SU-DHL-6 (cell line): Measurements from ENCODE around the gene OR8B3.

ENCODE experiments used
- H2AFZ ChIP-seq: fragments of 200-600 bp; sonication (generic); 2 replicates; pipeline ENCODE4 v1.6.1; 2014; ENCODE audit warnings: low read depth, mild to moderate bottlenecking, moderate library complexity, mixed read lengths, antibody characterized with exemption, low read length; ENCODE audit not compliant: severe bottlenecking
- H3F3A ChIP-seq: fragments of 200-600 bp; shearing (Covaris generic); 2 replicates; pipeline ENCODE4 v1.6.0; 2016; ENCODE audit warnings: antibody characterized with exemption, mild to moderate bottlenecking; ENCODE audit not compliant: insufficient read depth
- H3K27ac ChIP-seq: fragments of 200-600 bp; sonication (generic); 2 replicates; pipeline ENCODE4 v1.5.1; 2016; ENCODE audit warnings: low read depth, mild to moderate bottlenecking, low read length, moderate library complexity, mixed read lengths
- H3K27me3 ChIP-seq: fragments of 200-600 bp; sonication (generic), shearing (Covaris generic); 2 replicates; pipeline ENCODE4 v1.6.0; 2014; ENCODE audit warnings: mild to moderate bottlenecking, low read length
- H3K36me3 ChIP-seq: fragments of 200-600 bp; sonication (generic); 2 replicates; pipeline ENCODE4 v1.6.1; 2014; ENCODE audit warnings: mild to moderate bottlenecking, low read length, mixed read lengths
- H3K4me2 ChIP-seq: fragments of 300-600, 200-600 bp; shearing (Covaris generic), sonication (generic); 2 replicates; pipeline ENCODE4 v1.6.0; 2014; ENCODE audit warnings: low read length, low read depth, mild to moderate bottlenecking; ENCODE audit not compliant: poor library complexity, severe bottlenecking
- H3K4me3 ChIP-seq: fragments of 200-600 bp; sonication (generic); 2 replicates; pipeline ENCODE4 v1.5.1; 2014; ENCODE audit warnings: antibody characterized with exemption, low read length, mild to moderate bottlenecking, mixed read lengths; ENCODE audit not compliant: insufficient read depth, poor library complexity, severe bottlenecking
- H3K79me2 ChIP-seq: fragments of 200-600 bp; sonication (generic); 2 replicates; pipeline ENCODE4 v1.6.1; 2014; ENCODE audit warnings: mild to moderate bottlenecking, low read length, moderate library complexity; ENCODE audit not compliant: insufficient read depth
- H3K9ac ChIP-seq: fragments of 200-600 bp; sonication (generic); 2 replicates; pipeline ENCODE4 v1.7.0; 2014; ENCODE audit warnings: mild to moderate bottlenecking, low read length
- H3K9me2 ChIP-seq: fragments of 200-600 bp; sonication (generic); replicated peaks from 2 replicates; pipeline ENCODE4 v1.6.1; 2014; ENCODE audit warnings: low read length; ENCODE audit not compliant: insufficient read depth
- H3K9me3 ChIP-seq: fragments of 200-600 bp; sonication (generic); 2 replicates; pipeline ENCODE4 v1.6.1; 2014; ENCODE audit warnings: low read length, mixed read lengths; ENCODE audit not compliant: insufficient read depth
- H4K20me1 ChIP-seq: fragments of 200-600 bp; sonication (generic); 2 replicates; pipeline ENCODE4 v1.6.1; 2014; ENCODE audit warnings: low read depth, mild to moderate bottlenecking, antibody characterized with exemption, low read length, moderate library complexity, mixed read lengths
- EZH2phosphoT487 ChIP-seq: fragments of 200-600 bp; sonication (generic), shearing (Covaris generic); conservative IDR thresholded peaks from 2 replicates; pipeline ENCODE4 v1.6.1; 2018; ENCODE audit warnings: mild to moderate bottlenecking, antibody characterized with exemption, low read length, moderate library complexity, mixed read lengths
- TF ChIP-seq, protein P1 (sequence below): fragments of 200-600 bp; sonication (generic); IDR thresholded peaks from one replicate; pipeline ENCODE4 v1.5.1; 2017; ENCODE audit warnings: antibody characterized with exemption, mild to moderate bottlenecking, low read length, moderate library complexity; ENCODE audit not compliant: insufficient read depth, poor library complexity, severe bottlenecking

OR8B3 gene

DNA sequence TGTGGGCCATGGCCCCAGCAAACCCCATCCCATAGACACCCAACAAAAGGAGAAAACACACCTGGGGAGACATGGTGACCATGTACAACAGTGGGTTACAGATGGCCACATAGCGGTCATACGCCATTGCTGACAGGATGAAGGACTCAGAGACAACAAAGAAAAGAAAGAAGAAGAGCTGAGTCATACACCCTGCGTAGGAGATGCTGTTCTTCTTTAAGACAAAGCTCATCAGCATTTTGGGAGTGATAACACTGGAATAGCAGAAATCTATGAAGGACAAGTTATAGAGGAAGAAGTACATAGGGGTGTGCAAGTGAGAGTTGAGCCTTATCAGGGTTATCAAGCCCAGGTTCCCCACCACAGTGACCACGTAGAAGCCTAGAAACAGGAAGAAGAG, 41.8 kb upstream of the OR8B3 start:
- TF ChIP-seq, protein P1, sequence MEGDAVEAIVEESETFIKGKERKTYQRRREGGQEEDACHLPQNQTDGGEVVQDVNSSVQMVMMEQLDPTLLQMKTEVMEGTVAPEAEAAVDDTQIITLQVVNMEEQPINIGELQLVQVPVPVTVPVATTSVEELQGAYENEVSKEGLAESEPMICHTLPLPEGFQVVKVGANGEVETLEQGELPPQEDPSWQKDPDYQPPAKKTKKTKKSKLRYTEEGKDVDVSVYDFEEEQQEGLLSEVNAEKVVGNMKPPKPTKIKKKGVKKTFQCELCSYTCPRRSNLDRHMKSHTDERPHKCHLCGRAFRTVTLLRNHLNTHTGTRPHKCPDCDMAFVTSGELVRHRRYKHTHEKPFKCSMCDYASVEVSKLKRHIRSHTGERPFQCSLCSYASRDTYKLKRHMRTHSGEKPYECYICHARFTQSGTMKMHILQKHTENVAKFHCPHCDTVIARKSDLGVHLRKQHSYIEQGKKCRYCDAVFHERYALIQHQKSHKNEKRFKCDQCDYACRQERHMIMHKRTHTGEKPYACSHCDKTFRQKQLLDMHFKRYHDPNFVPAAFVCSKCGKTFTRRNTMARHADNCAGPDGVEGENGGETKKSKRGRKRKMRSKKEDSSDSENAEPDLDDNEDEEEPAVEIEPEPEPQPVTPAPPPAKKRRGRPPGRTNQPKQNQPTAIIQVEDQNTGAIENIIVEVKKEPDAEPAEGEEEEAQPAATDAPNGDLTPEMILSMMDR: no peak
- TF ChIP-seq EZH2phosphoT487: no peak
- Histone ChIP-seq H3K4me2 (no peak overlapping the region), H4K20me1 (no peaks in the 10 kb centered on the region), H3F3A (no peaks in the 10 kb centered on the region), H2AFZ (no peak overlapping the region), H3K27me3 (no peaks in the 10 kb centered on the region), H3K9me3 (no peaks in the 10 kb centered on the region), H3K9me2 (no peaks in the 10 kb centered on the region), H3K79me2 (no peaks in the 10 kb centered on the region), H3K27ac (no peak overlapping the region), H3K9ac (no peak overlapping the region), H3K4me3 (no peak overlapping the region), H3K36me3 (no peaks in the 10 kb centered on the region)

- no peak overlapping the region for H2AFZ ChIP-seq
- no peaks in the 10 kb centered on the region for H3K79me2 ChIP-seq
- no peak overlapping the region for H3K27ac ChIP-seq
- no peak overlapping the region for H3K4me3 ChIP-seq
- no peaks in the 10 kb centered on the region for H4K20me1 ChIP-seq
- no peak overlapping the region for H3K4me2 ChIP-seq
- no peak overlapping the region for H3K9ac ChIP-seq
- no peaks in the 10 kb centered on the region for H3K9me3 ChIP-seq
- TF ChIP-seq EZH2phosphoT487: no peak
- TF ChIP-seq, protein P1: no peak
- no peaks in the 10 kb centered on the region for H3F3A ChIP-seq
- H3K27me3 ChIP-seq: no peaks in the 10 kb centered on the region
- no peaks in the 10 kb centered on the region for H3K36me3 ChIP-seq
- H3K9me2 ChIP-seq: no peaks in the 10 kb centered on the region
These were observed 35.9 kb upstream of the OR8B3 start for GRCh38 chr11:124434699-124435098.

GRCh38 chr11:124429599-124429998, 30.8 kb upstream of the OR8B3 start:
- Histone ChIP-seq H3F3A (no peaks in the 10 kb centered on the region), H3K9me2 (no peaks in the 10 kb centered on the region), H3K9ac (no peak overlapping the region), H3K79me2 (no peaks in the 10 kb centered on the region), H3K27me3 (no peaks in the 10 kb centered on the region), H3K27ac (no peak overlapping the region), H3K9me3 (no peaks in the 10 kb centered on the region), H3K36me3 (no peaks in the 10 kb centered on the region), H3K4me3 (no peak overlapping the region), H4K20me1 (no peaks in the 10 kb centered on the region), H3K4me2 (no peak overlapping the region), H2AFZ (no peak overlapping the region)
- TF ChIP-seq, protein P1: no peak
